H9 (cell line): ENCODE results near the gene TK1. TPM values are rescaled to one million over a fixed set of nuclear protein-coding genes. Genes with fewer than 3 reads are reported as not detected.

ENCODE experiments used
- DNase-seq: peaks from one replicate; pipeline ENCODE4 v3.0.0-alpha.2; 2017
- H2AFZ ChIP-seq: one replicate; pipeline ENCODE4 v1.6.1; 2013; ENCODE audit warnings: mild to moderate bottlenecking, low read length, control low read depth, moderate library complexity
- H2AK5ac ChIP-seq: 2 replicates; pipeline ENCODE4 v1.6.1; 2013; ENCODE audit warnings: low read length, control low read depth, mixed read lengths; ENCODE audit not compliant: insufficient read length
- H2BK120ac ChIP-seq: one replicate; pipeline ENCODE4 v1.6.1; 2013; ENCODE audit warnings: low read depth, mild to moderate bottlenecking, low read length, control low read depth, inconsistent platforms; ENCODE audit not compliant: poor library complexity, severe bottlenecking
- H2BK12ac ChIP-seq: 2 replicates; pipeline ENCODE4 v1.6.1; 2013; ENCODE audit warnings: low read length, control low read depth, mixed read lengths, low read depth; ENCODE audit not compliant: insufficient read length
- H2BK15ac ChIP-seq: 2 replicates; pipeline ENCODE4 v1.6.1; 2013; ENCODE audit warnings: low read depth, low read length, control low read depth
- H2BK20ac ChIP-seq: one replicate; pipeline ENCODE4 v1.6.1; 2013; ENCODE audit warnings: low read depth, mild to moderate bottlenecking, low read length, control low read depth, inconsistent platforms; ENCODE audit not compliant: poor library complexity, severe bottlenecking
- H2BK5ac ChIP-seq: 2 replicates; pipeline ENCODE4 v1.6.1; 2013; ENCODE audit warnings: low read length, control low read depth, mixed read lengths; ENCODE audit not compliant: insufficient read length
- H3K14ac ChIP-seq: 2 replicates; pipeline ENCODE4 v1.6.1; 2013; ENCODE audit warnings: low read length, control low read depth; ENCODE audit not compliant: insufficient read depth
- H3K18ac ChIP-seq: 2 replicates; pipeline ENCODE4 v1.6.1; 2013; ENCODE audit warnings: low read depth, mild to moderate bottlenecking, mixed read lengths, low read length, control low read depth; ENCODE audit not compliant: insufficient read length
- H3K23ac ChIP-seq: 2 replicates; pipeline ENCODE4 v1.6.1; 2013; ENCODE audit warnings: low read length, control low read depth, mixed read lengths, low read depth; ENCODE audit not compliant: insufficient read length
- H3K23me2 ChIP-seq: 2 replicates; pipeline ENCODE4 v1.6.1; 2013; ENCODE audit warnings: low read depth, mild to moderate bottlenecking, mixed read lengths, low read length, control low read depth; ENCODE audit not compliant: insufficient read length, poor library complexity, severe bottlenecking
- H3K27ac ChIP-seq: 2 replicates; pipeline ENCODE4 v1.5.1; 2013; ENCODE audit warnings: low read length, control low read depth, mixed read lengths, low read depth; ENCODE audit not compliant: insufficient read length
- H3K27me3 ChIP-seq: 2 replicates; pipeline ENCODE4 v1.6.1; 2013; ENCODE audit warnings: low read length, control low read depth, inconsistent platforms; ENCODE audit not compliant: insufficient read depth
- H3K4ac ChIP-seq: 2 replicates; pipeline ENCODE4 v1.6.1; 2013; ENCODE audit warnings: low read depth, mild to moderate bottlenecking, control low read depth, inconsistent platforms, low read length, moderate library complexity
- H3K4me1 ChIP-seq: 2 replicates; pipeline ENCODE4 v1.6.1; 2013; ENCODE audit warnings: low read length, control low read depth, inconsistent platforms; ENCODE audit not compliant: insufficient read depth
- H3K4me2 ChIP-seq: 2 replicates; pipeline ENCODE4 v1.6.1; 2013; ENCODE audit warnings: low read length, control low read depth, mixed read lengths; ENCODE audit not compliant: insufficient read length, insufficient read depth
- H3K56ac ChIP-seq: 2 replicates; pipeline ENCODE4 v1.6.1; 2013; ENCODE audit warnings: low read depth, mild to moderate bottlenecking, mixed read lengths, low read length, control low read depth; ENCODE audit not compliant: insufficient read length
- H3K79me1 ChIP-seq: 2 replicates; pipeline ENCODE4 v1.6.1; 2013; ENCODE audit warnings: low read depth, mild to moderate bottlenecking, moderate library complexity, low read length, control low read depth, inconsistent platforms; ENCODE audit not compliant: insufficient read depth, poor library complexity, severe bottlenecking
- H3K79me2 ChIP-seq: 2 replicates; pipeline ENCODE4 v1.6.1; 2013; ENCODE audit warnings: low read length, control low read depth, inconsistent platforms; ENCODE audit not compliant: insufficient read depth
- H3K9ac ChIP-seq: 2 replicates; pipeline ENCODE4 v1.6.1; 2013; ENCODE audit warnings: low read length, control low read depth, mixed read lengths; ENCODE audit not compliant: insufficient read length; ENCODE audit errors: extremely low read depth
- H3K9me3 ChIP-seq: one replicate; pipeline ENCODE4 v1.6.1; 2013; ENCODE audit warnings: low read depth, low read length, inconsistent platforms; ENCODE audit not compliant: control insufficient read depth
- H3T11ph ChIP-seq: one replicate; pipeline ENCODE4 v1.6.1; 2013; ENCODE audit warnings: mild to moderate bottlenecking, low read length, control low read depth, inconsistent platforms
- H4K20me1 ChIP-seq: one replicate; pipeline ENCODE4 v1.6.1; 2013; ENCODE audit not compliant: control insufficient read depth, insufficient read length, insufficient read depth
- H4K5ac ChIP-seq: 2 replicates; pipeline ENCODE4 v1.6.1; 2013; ENCODE audit warnings: low read depth, mild to moderate bottlenecking, mixed read lengths, low read length, control low read depth; ENCODE audit not compliant: insufficient read length
- H4K8ac ChIP-seq: replicated peaks from 2 replicates; pipeline ENCODE4 v1.6.1; 2013; ENCODE audit warnings: low read length, control low read depth, mixed read lengths, low read depth; ENCODE audit not compliant: insufficient read length
- H4K91ac ChIP-seq: 2 replicates; pipeline ENCODE4 v1.6.1; 2013; ENCODE audit warnings: low read depth, mild to moderate bottlenecking, moderate library complexity, mixed read lengths, low read length, control low read depth; ENCODE audit not compliant: insufficient read length
- H3K27ac Mint-ChIP-seq, 3 experiments: 2 replicates in 2 of 3; 3 replicates in 1 of 3; pipeline ENCODE4 v1.8.0; 2020 to 2021; ENCODE audit warnings: mixed read lengths in 3 of 3, mild to moderate bottlenecking in 1 of 3, moderate library complexity in 1 of 3
- H3K27me3 Mint-ChIP-seq: 2 replicates; pipeline ENCODE4 v1.8.0; 2021; ENCODE audit warnings: low read depth, mild to moderate bottlenecking, moderate library complexity, mixed read lengths
- H3K36me3 Mint-ChIP-seq, 3 experiments: 2 replicates in 2 of 3; 3 replicates in 1 of 3; pipeline ENCODE4 v1.8.0; 2020 to 2021; ENCODE audit warnings: low read depth in 3 of 3, mixed read lengths in 3 of 3; ENCODE audit not compliant: insufficient read depth in 1 of 3
- H3K4me1 Mint-ChIP-seq, 2 experiments: 2 replicates each; pipeline ENCODE4 v1.8.0; 2020; ENCODE audit warnings: mixed read lengths in 2 of 2
- H3K4me3 Mint-ChIP-seq, 2 experiments: 2 replicates in 1 of 2; 3 replicates in 1 of 2; pipeline ENCODE4 v1.8.0; 2020 to 2021; ENCODE audit warnings: mild to moderate bottlenecking in 2 of 2, mixed read lengths in 2 of 2, moderate library complexity in 1 of 2
- H3K9me3 Mint-ChIP-seq, 2 experiments: 2 replicates in 1 of 2; 3 replicates in 1 of 2; pipeline ENCODE4 v1.8.0; 2020; ENCODE audit warnings: mild to moderate bottlenecking in 2 of 2, mixed read lengths in 2 of 2, moderate library complexity in 1 of 2
- CTCF ChIP-seq: fragments of 200-600 bp; sonication (generic); conservative IDR thresholded peaks from 3 replicates; pipeline ENCODE4 v1.8.0; 2021; ENCODE audit warnings: antibody characterized with exemption, mild to moderate bottlenecking
- WGBS: extraction: QIAGEN DNeasy Blood & Tissue Kit; methylation state at CpG from one replicate; pipeline ENCODE4 v1.1.7; 2013; ENCODE audit warnings: missing lambda C conversion rate, low lambda C conversion rate, mixed read lengths; ENCODE audit not compliant: insufficient read length; ENCODE audit errors: extremely low coverage; 5-methylcytosine and 5-hydroxymethylcytosine counted together
- total RNA-seq: library from RNA; stranded (reverse); gene quantifications from 2 replicates; pipeline ENCODE4 v1.2.1, GENCODE V29; 2021

Gene TK1
- total RNA-seq, 1 experiment from 2014 or later: 95.8 TPM

GRCh38 chr17:78231991-78232858, 45.4 kb upstream of the TK1 start:
- no CpG with 5 or more reads among the region's 55 CpGs for WGBS
- H3K9ac ChIP-seq: no peak overlapping the region
- Mint-ChIP-seq H3K27me3 (peaks cover 51% of the 10 kb centered on the region), H3K27ac (no peak overlapping the region), H3K4me1 (peaks cover 0 to 11% of the 10 kb centered on the region in 2 experiments; a peak in 2 of 4 replicates), H3K36me3 (no peaks in the 10 kb centered on the region), H3K9me3 (no peaks in the 10 kb centered on the region), H3K4me3 (peak overlapping the region; percentile 61 to 84)
- no peaks in the 10 kb centered on the region for H3K4me1 ChIP-seq
- no peak overlapping the region for H3T11ph ChIP-seq
- no peaks in the 10 kb centered on the region for H3K79me1 ChIP-seq
- no peak overlapping the region for H3K18ac ChIP-seq
- no peaks in the 10 kb centered on the region for H3K23me2 ChIP-seq
- H3K27me3 ChIP-seq: peaks cover 6% of the 10 kb centered on the region; the same call in 1 of the 2 replicates
- H4K20me1 ChIP-seq: no peaks in the 10 kb centered on the region
- no peak overlapping the region for H3K23ac ChIP-seq
- DNase-seq: peak; percentile 75
- H2BK15ac ChIP-seq: no peak overlapping the region
- H2BK12ac ChIP-seq: no peak overlapping the region
- no peak overlapping the region for H3K4ac ChIP-seq
- H3K27ac ChIP-seq: no peak overlapping the region
- no peak overlapping the region for H2BK120ac ChIP-seq
- H2AFZ ChIP-seq: no peak overlapping the region
- H2AK5ac ChIP-seq: no peak overlapping the region
- no peak for TF ChIP-seq CTCF
- H2BK5ac ChIP-seq: no peak overlapping the region
- H3K9me3 ChIP-seq: no peaks in the 10 kb centered on the region
- H2BK20ac ChIP-seq: no peak overlapping the region
- no peak overlapping the region for H4K91ac ChIP-seq
- H3K79me2 ChIP-seq: no peaks in the 10 kb centered on the region
- no peak overlapping the region for H4K5ac ChIP-seq
- no peak overlapping the region; the same call in 1 of the 2 replicates for H3K14ac ChIP-seq
- H3K4me2 ChIP-seq: peak overlapping the region; percentile 70
- no peak overlapping the region for H3K56ac ChIP-seq
- H4K8ac ChIP-seq: no peak overlapping the region
